Endothelial cell of umbilical vein (primary cell): ENCODE results near the gene SEC63. TPM values are rescaled to one million over a fixed set of nuclear protein-coding genes. Genes with fewer than 3 reads are reported as not detected.

Experiments
- BruUV-seq: library from RNA; stranded (reverse); fragments of 400-500 nt; replicated peaks from 2 replicates; lab custom pipeline; 2021; lab: Mats Ljungman, UMichigan
- CTCF ChIA-PET: fragments of 300-600, 350-600 bp; sonication (Branson Sonifier 250); formaldehyde crosslinking; loops from one replicate; lab custom pipeline; 2021; ENCODE audit warnings: antibody characterized with exemption, inconsistent platforms; lab: Charles Lee
- POLR2A ChIA-PET: fragments of 300-600, 350-600 bp; sonication (Branson Sonifier 250); formaldehyde crosslinking; loops from one replicate; lab custom pipeline; 2021; ENCODE audit warnings: antibody characterized with exemption, inconsistent platforms; lab: Charles Lee
- DNase-seq: peaks from one replicate; pipeline ENCODE4 v3.0.0-alpha.2; 2011; ENCODE audit warnings: low read depth, low spot score
- FAIRE-seq: peaks from 2 replicates; lab custom pipeline; 2011; peaks lifted over from hg19 to GRCh38; lab: Jason Lieb, UNC
- H2AFZ ChIP-seq: 2 replicates; pipeline ENCODE4 v1.6.0; 2012; ENCODE audit warnings: low read depth, low read length, control low read depth, inconsistent platforms
- H3K27ac ChIP-seq: 2 replicates; pipeline ENCODE4 v1.5.1; 2011; ENCODE audit warnings: low read depth, mild to moderate bottlenecking, control low read depth, low read length, moderate library complexity; ENCODE audit not compliant: insufficient read depth
- H3K27me3 ChIP-seq, 2 experiments: 2 replicates each; pipeline versions ENCODE4 v1.6.0 to v1.6.1; 2011; ENCODE audit warnings: low read length in 2 of 2, mixed read lengths in 1 of 2; ENCODE audit not compliant: control insufficient read depth in 2 of 2, insufficient read depth in 2 of 2
- H3K36me3 ChIP-seq, 2 experiments: 2 replicates in 1 of 2; 3 replicates in 1 of 2; pipeline ENCODE4 v1.5.1; 2011; ENCODE audit warnings: low read length in 2 of 2, mild to moderate bottlenecking in 1 of 2, moderate library complexity in 1 of 2; ENCODE audit not compliant: control insufficient read depth in 2 of 2, insufficient read depth in 2 of 2; ENCODE audit errors: extremely low read depth in 1 of 2
- H3K4me1 ChIP-seq: 3 replicates; pipeline ENCODE4 v1.5.1; 2011; ENCODE audit warnings: mild to moderate bottlenecking, low read length; ENCODE audit not compliant: control insufficient read depth, insufficient read depth; ENCODE audit errors: extremely low read depth
- H3K4me2 ChIP-seq: 2 replicates; pipeline ENCODE4 v1.6.1; 2011; ENCODE audit warnings: low read length, control low read depth, mixed read lengths; ENCODE audit not compliant: insufficient read depth
- H3K4me3 ChIP-seq, 3 experiments: fragments of 200-600 bp in 1 of 3; sonication (generic), shearing (Covaris generic) in 1 of 3; replicated peaks in 1 of 3; 2 replicates each; pipeline ENCODE4 v1.5.1; 2011 to 2016; ENCODE audit warnings: control low read depth in 3 of 3, low read length in 3 of 3, mild to moderate bottlenecking in 2 of 3, inconsistent platforms in 1 of 3, low read depth in 1 of 3, moderate library complexity in 1 of 3; ENCODE audit not compliant: insufficient read depth in 1 of 3
- H3K79me2 ChIP-seq: 2 replicates; pipeline ENCODE4 v1.6.0; 2012; ENCODE audit warnings: low read length, inconsistent platforms; ENCODE audit not compliant: control insufficient read depth, insufficient read depth
- H3K9ac ChIP-seq: replicated peaks from 2 replicates; pipeline ENCODE3; 2011; ENCODE audit warnings: low read length, control low read depth; ENCODE audit not compliant: insufficient read depth; ENCODE audit errors: extremely low read depth
- H3K9me1 ChIP-seq: replicated peaks from 3 replicates; pipeline ENCODE4 v1.6.0; 2011; ENCODE audit warnings: mild to moderate bottlenecking, low read length; ENCODE audit not compliant: control insufficient read depth, insufficient read depth; ENCODE audit errors: extremely low read depth
- H3K9me3 ChIP-seq: replicated peaks from 2 replicates; pipeline ENCODE4 v1.5.1; 2012; ENCODE audit warnings: low read length, inconsistent platforms; ENCODE audit not compliant: control insufficient read depth, insufficient read depth
- H4K20me1 ChIP-seq: replicated peaks from 2 replicates; pipeline ENCODE3; 2011; ENCODE audit warnings: mild to moderate bottlenecking, low read length; ENCODE audit not compliant: control insufficient read depth, insufficient read depth; ENCODE audit errors: extremely low read depth
- EZH2 ChIP-seq: IDR thresholded peaks from 2 replicates; pipeline ENCODE4 v1.6.1; 2012; ENCODE audit warnings: borderline replicate concordance, low read depth, mild to moderate bottlenecking, moderate library complexity, low read length, inconsistent platforms; ENCODE audit not compliant: severe bottlenecking
- FOS ChIP-seq: IDR thresholded peaks from 2 replicates; pipeline ENCODE4 v1.6.1; 2011; ENCODE audit warnings: mild to moderate bottlenecking, low read length, moderate library complexity, borderline replicate concordance; ENCODE audit not compliant: insufficient read depth
- GATA2 ChIP-seq: IDR thresholded peaks from 2 replicates; pipeline ENCODE4 v1.7.0; 2011; ENCODE audit warnings: low read depth, mild to moderate bottlenecking, moderate library complexity, mixed read lengths, low read length; ENCODE audit not compliant: insufficient read length, insufficient read depth
- JUN ChIP-seq: IDR thresholded peaks from 2 replicates; pipeline ENCODE4 v1.6.1; 2011; ENCODE audit warnings: borderline replicate concordance, low read depth; ENCODE audit not compliant: insufficient read length, insufficient read depth
- MAX ChIP-seq: IDR thresholded peaks from 2 replicates; pipeline ENCODE4 v1.6.1; 2011; ENCODE audit not compliant: insufficient read depth, insufficient read length
- POLR2A ChIP-seq: IDR thresholded peaks from 2 replicates; pipeline ENCODE4 v1.6.1; 2012; ENCODE audit warnings: low read depth, mild to moderate bottlenecking, control low read depth, low read length
- POLR2AphosphoS5 ChIP-seq: IDR thresholded peaks from 2 replicates; pipeline ENCODE4 v1.6.1; 2012; ENCODE audit warnings: low read depth, mild to moderate bottlenecking, control low read depth, low read length, moderate library complexity; ENCODE audit not compliant: insufficient read depth
- dilution Hi-C: fragments of 300-500 bp; cut with MboI; formaldehyde crosslinking; loops from one replicate; pipeline ENCODE4 v1.15.0; 2019; ENCODE audit warnings: low sequenced_read_pairs; ENCODE audit not compliant: extremely low pct_ligation_motif_present
- intact Hi-C: fragments of 100-400 bp; cut with micrococcal nuclease; formaldehyde crosslinking; loops from one replicate; pipeline ENCODE4 v1.10.0; 2022
- polyA plus RNA-seq, 4 experiments: library from polyadenylated mRNA; depleted of rRNA in 3 of 4; stranded (reverse) in 3 of 4; unstranded in 1 of 4; fragments of >200 nt; gene quantifications; 2 replicates each; pipeline versions ENCODE4 v1.2.1 to v1.2.3, GENCODE V29; 2011 to 2012; ENCODE audit warnings: missing spikeins in 1 of 4
- total RNA-seq: library from RNA; stranded (reverse); gene quantifications from 2 replicates; pipeline ENCODE4 v1.2.3, GENCODE V29; 2021

The SEC63 gene
- total and polyA plus RNA-seq, 2 donors (not counting 3 experiments of a cell fraction or from before 2014, with no cell fraction given), result 14.8 to 132 TPM

GRCh38 chr6:107867302-107867615, 90.7 kb downstream of the SEC63 start:
- Histone ChIP-seq H3K4me1 (no peaks in the 10 kb centered on the region), H3K27ac (no peak overlapping the region), H3K4me3 (no peak overlapping the region), H3K27me3 (peaks cover 0 to 3% of the 10 kb centered on the region in 2 experiments), H3K9me3 (no peaks in the 10 kb centered on the region), H2AFZ (no peak overlapping the region), H3K36me3 (peaks cover 0 to 4% of the 10 kb centered on the region in 2 experiments), H3K9ac (no peak overlapping the region), H3K79me2 (no peaks in the 10 kb centered on the region), H3K9me1 (peaks cover 2% of the 10 kb centered on the region), H3K4me2 (no peak overlapping the region), H4K20me1 (no peaks in the 10 kb centered on the region)
- DNase-seq (no peak), FAIRE-seq (no peak)
- intact Hi-C loops, result no loop called here
- CTCF ChIA-PET, result interaction anchor here (0.6 to 1.9 kb wide), 25 partner anchors 9 to 757 kb away, joined by 3 to 32 read pairs (median 4); partner anchors contain the start of genes PDSS2 and SEC63
- BruUV-seq, result no TSS peak
- POLR2A ChIA-PET, result no interaction called here
- TF ChIP-seq POLR2AphosphoS5, result no peak
- no peak for TF ChIP-seq FOS
- no peak for TF ChIP-seq JUN
- no peak for TF ChIP-seq POLR2A
- no peak for TF ChIP-seq MAX
- no peak for TF ChIP-seq GATA2
- TF ChIP-seq EZH2, result no peak
- dilution Hi-C loops, result no loop called here
